Panc1 (cell line): Measurements from ENCODE around the gene OTOF. TPM values are rescaled to one million over a fixed set of nuclear protein-coding genes. Genes with fewer than 3 reads are reported as not detected.

ENCODE experiments used
- ATAC-seq: fragments of 200-7000 bp; cut with Tn5 transposase; 2 replicates; pipeline ENCODE4 v1.9.1; 2020; ENCODE audit warnings: mild to moderate bottlenecking, moderate library complexity
- BruUV-seq: library from RNA; stranded (reverse); fragments of 400-500 nt; replicated peaks from 2 replicates; lab custom pipeline; 2021; lab: Mats Ljungman, UMichigan
- CTCF ChIA-PET: fragments of 300-600 bp; sonication (Branson Sonifier 250); formaldehyde crosslinking; loops from one replicate; lab custom pipeline; 2022; ENCODE audit warnings: antibody characterized with exemption; lab: Charles Lee
- POLR2A ChIA-PET: fragments of 300-600 bp; sonication (Branson Sonifier 250); formaldehyde crosslinking; loops from one replicate; lab custom pipeline; 2022; ENCODE audit warnings: antibody characterized with exemption; lab: Charles Lee
- DNase-seq: peaks from one replicate; pipeline ENCODE4 v3.0.0-alpha.2; 2010; ENCODE audit warnings: low read depth, low spot score
- H3K27ac ChIP-seq: 2 replicates; pipeline ENCODE4 v1.5.1; 2011; ENCODE audit warnings: mild to moderate bottlenecking, low read length, inconsistent platforms
- H3K27me3 ChIP-seq: fragments of 200-500 bp; sonication (Bioruptor generic); 2 replicates; pipeline ENCODE4 v1.6.0; 2014; ENCODE audit warnings: low read length, inconsistent platforms; ENCODE audit not compliant: control insufficient read depth, insufficient read depth
- H3K36me3 ChIP-seq: fragments of 200-500 bp; sonication (Bioruptor generic); 2 replicates; pipeline ENCODE4 v1.5.1; 2014; ENCODE audit warnings: inconsistent platforms, mild to moderate bottlenecking, low read length, moderate library complexity; ENCODE audit not compliant: control insufficient read depth, insufficient read depth
- H3K4me1 ChIP-seq: 2 replicates; pipeline ENCODE4 v1.5.1; 2011; ENCODE audit warnings: inconsistent platforms, mild to moderate bottlenecking, low read length, moderate library complexity; ENCODE audit not compliant: control insufficient read depth, insufficient read depth
- H3K4me3 ChIP-seq, 2 experiments: 2 replicates each; pipeline ENCODE4 v1.5.1; 2011 to 2012; ENCODE audit warnings: low read depth in 2 of 2, low read length in 2 of 2, mild to moderate bottlenecking in 2 of 2, inconsistent platforms in 1 of 2, moderate library complexity in 1 of 2
- H3K9me3 ChIP-seq: fragments of 200-500 bp; sonication (Bioruptor generic); 2 replicates; pipeline ENCODE4 v1.5.1; 2014; ENCODE audit warnings: low read depth, mild to moderate bottlenecking, inconsistent platforms, low read length, moderate library complexity; ENCODE audit not compliant: control insufficient read depth, insufficient read depth
- POLR2AphosphoS5 ChIP-seq: IDR thresholded peaks from 2 replicates; pipeline ENCODE4 v1.6.1; 2012; ENCODE audit warnings: mild to moderate bottlenecking, low read depth, low read length, moderate library complexity
- SIN3A ChIP-seq: IDR thresholded peaks from 2 replicates; pipeline ENCODE4 v1.6.1; 2012; ENCODE audit warnings: low read depth, mild to moderate bottlenecking, low read length, moderate library complexity, borderline replicate concordance; ENCODE audit not compliant: insufficient read depth
- TCF7L2 ChIP-seq: IDR thresholded peaks from 2 replicates; pipeline ENCODE4 v1.6.1; 2011; ENCODE audit warnings: mild to moderate bottlenecking, low read depth, low read length, inconsistent platforms
- in situ Hi-C: cut with HindIII; loops from 2 replicates; pipeline ENCODE4 v1.10.0; 2016; ENCODE audit warnings: low sequenced_read_pairs, low pct_unique_long_range_greater_than_20kb
- intact Hi-C: fragments of 100-400 bp; cut with micrococcal nuclease; formaldehyde crosslinking; loops from one replicate; pipeline ENCODE4 v1.10.0; 2022; ENCODE audit not compliant: unreplicated experiment
- total RNA-seq: library from RNA; stranded (reverse); gene quantifications from one replicate; pipeline ENCODE4 v1.2.1, GENCODE V29; 2021; ENCODE audit not compliant: unreplicated experiment
- TF ChIP-seq, protein P1 (sequence below): fragments of 450-650 bp; IDR thresholded peaks from 2 replicates; pipeline ENCODE4 v1.5.1; 2017; ENCODE audit warnings: mild to moderate bottlenecking
- TF ChIP-seq, protein P2 (sequence below), 2 experiments: IDR thresholded peaks; 2 replicates each; pipeline ENCODE4 v1.6.1; 2011 to 2012; ENCODE audit warnings: low read depth in 2 of 2, control low read depth in 1 of 2, low read length in 1 of 2, mild to moderate bottlenecking in 1 of 2, moderate library complexity in 1 of 2; ENCODE audit not compliant: insufficient read depth in 1 of 2

OTOF gene
- total RNA-seq, 1 experiment from 2014 or later = 0.41 TPM

DNA sequence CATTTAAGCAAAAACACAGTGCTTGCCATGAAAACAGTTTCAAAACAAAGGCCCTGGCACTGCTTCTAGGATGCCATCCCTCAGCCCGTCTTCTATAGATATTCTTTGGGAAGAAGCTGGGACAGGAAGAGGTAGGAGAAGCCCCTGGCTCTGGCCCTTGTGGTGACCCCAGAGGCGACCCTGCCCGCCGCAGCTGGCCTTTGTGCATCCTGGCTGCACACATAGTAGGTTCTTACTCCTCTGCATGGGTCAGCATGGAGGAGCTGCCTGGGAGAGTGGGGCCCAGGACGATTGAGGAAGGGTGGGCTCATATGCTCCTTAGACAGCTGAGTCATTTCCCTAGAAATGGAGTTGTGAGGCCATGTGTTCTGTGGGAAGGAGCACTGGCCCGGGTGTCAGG, 44.4 kb upstream of the OTOF start:
- no peak overlapping the region for H3K27ac ChIP-seq
- CTCF ChIA-PET = no interaction called here
- in situ Hi-C loops = no loop called here
- H3K4me3 ChIP-seq = no peak overlapping the region
- no peak for DNase-seq
- no peaks in the 10 kb centered on the region for H3K36me3 ChIP-seq
- H3K9me3 ChIP-seq = no peaks in the 10 kb centered on the region
- BruUV-seq = no TSS peak
- no peak for TF ChIP-seq POLR2AphosphoS5
- TF ChIP-seq, protein P1, sequence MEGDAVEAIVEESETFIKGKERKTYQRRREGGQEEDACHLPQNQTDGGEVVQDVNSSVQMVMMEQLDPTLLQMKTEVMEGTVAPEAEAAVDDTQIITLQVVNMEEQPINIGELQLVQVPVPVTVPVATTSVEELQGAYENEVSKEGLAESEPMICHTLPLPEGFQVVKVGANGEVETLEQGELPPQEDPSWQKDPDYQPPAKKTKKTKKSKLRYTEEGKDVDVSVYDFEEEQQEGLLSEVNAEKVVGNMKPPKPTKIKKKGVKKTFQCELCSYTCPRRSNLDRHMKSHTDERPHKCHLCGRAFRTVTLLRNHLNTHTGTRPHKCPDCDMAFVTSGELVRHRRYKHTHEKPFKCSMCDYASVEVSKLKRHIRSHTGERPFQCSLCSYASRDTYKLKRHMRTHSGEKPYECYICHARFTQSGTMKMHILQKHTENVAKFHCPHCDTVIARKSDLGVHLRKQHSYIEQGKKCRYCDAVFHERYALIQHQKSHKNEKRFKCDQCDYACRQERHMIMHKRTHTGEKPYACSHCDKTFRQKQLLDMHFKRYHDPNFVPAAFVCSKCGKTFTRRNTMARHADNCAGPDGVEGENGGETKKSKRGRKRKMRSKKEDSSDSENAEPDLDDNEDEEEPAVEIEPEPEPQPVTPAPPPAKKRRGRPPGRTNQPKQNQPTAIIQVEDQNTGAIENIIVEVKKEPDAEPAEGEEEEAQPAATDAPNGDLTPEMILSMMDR = no peak
- TF ChIP-seq TCF7L2 = no peak
- peaks cover 11% of the 10 kb centered on the region for H3K27me3 ChIP-seq
- intact Hi-C loops = no loop called here
- POLR2A ChIA-PET = no interaction called here
- no peak for ATAC-seq
- no peaks in the 10 kb centered on the region for H3K4me1 ChIP-seq

DNA sequence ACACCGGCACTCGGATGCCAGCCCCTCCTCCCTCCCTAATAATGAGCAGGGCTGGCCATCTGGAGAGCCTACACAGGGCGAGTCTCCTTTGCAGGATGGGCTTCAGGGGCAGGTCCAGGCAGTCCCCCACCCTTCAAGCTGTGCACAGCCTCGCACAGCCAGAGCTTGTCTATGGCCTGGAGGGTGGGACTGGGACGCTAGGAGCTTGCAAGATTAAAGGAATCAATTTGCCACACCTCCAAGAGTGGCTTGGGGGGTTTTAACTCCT, 43.9 kb upstream of the OTOF start:
- in situ Hi-C loops = no loop called here
- intact Hi-C loops = no loop called here
- DNase-seq = no peak
- Histone ChIP-seq H3K4me1 (no peaks in the 10 kb centered on the region), H3K27ac (no peak overlapping the region), H3K27me3 (peaks cover 11% of the 10 kb centered on the region), H3K9me3 (no peaks in the 10 kb centered on the region), H3K36me3 (no peaks in the 10 kb centered on the region), H3K4me3 (no peak overlapping the region)
- POLR2A ChIA-PET = no interaction called here
- ATAC-seq = peak; percentile 37; the same call in 1 of the 2 replicates
- CTCF ChIA-PET = no interaction called here
- no TSS peak for BruUV-seq
- TF ChIP-seq, protein P1 = no peak
- TF ChIP-seq SIN3A (no peak), POLR2AphosphoS5 (no peak), TCF7L2 (no peak)
- TF ChIP-seq, protein P2, sequence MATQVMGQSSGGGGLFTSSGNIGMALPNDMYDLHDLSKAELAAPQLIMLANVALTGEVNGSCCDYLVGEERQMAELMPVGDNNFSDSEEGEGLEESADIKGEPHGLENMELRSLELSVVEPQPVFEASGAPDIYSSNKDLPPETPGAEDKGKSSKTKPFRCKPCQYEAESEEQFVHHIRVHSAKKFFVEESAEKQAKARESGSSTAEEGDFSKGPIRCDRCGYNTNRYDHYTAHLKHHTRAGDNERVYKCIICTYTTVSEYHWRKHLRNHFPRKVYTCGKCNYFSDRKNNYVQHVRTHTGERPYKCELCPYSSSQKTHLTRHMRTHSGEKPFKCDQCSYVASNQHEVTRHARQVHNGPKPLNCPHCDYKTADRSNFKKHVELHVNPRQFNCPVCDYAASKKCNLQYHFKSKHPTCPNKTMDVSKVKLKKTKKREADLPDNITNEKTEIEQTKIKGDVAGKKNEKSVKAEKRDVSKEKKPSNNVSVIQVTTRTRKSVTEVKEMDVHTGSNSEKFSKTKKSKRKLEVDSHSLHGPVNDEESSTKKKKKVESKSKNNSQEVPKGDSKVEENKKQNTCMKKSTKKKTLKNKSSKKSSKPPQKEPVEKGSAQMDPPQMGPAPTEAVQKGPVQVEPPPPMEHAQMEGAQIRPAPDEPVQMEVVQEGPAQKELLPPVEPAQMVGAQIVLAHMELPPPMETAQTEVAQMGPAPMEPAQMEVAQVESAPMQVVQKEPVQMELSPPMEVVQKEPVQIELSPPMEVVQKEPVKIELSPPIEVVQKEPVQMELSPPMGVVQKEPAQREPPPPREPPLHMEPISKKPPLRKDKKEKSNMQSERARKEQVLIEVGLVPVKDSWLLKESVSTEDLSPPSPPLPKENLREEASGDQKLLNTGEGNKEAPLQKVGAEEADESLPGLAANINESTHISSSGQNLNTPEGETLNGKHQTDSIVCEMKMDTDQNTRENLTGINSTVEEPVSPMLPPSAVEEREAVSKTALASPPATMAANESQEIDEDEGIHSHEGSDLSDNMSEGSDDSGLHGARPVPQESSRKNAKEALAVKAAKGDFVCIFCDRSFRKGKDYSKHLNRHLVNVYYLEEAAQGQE (IDR thresholded peaks at IDR 0.05; ENCODE audit: insufficient read depth in 1 of 2, low read depth in 2 of 2, low read length in 1 of 2) = no peak
